Esophagus muscularis mucosa (tissue), 3 donors: ENCODE measurements around the gene CALML6.
"Not testable (repeated sequence)": the region's sequence is repeated elsewhere in the genome, so short reads cannot be mapped to it uniquely, and the experiment has no call there.

Source experiments
- CTCF ChIP-seq, 3 experiments: fragments of 200-600 bp in 2 of 3; fragments of 450-650 bp in 1 of 3; sonication (generic) in 2 of 3; IDR thresholded peaks; one replicate each; pipeline ENCODE4 v1.5.1; 2017 to 2019; ENCODE audit warnings: antibody characterized with exemption in 3 of 3, mild to moderate bottlenecking in 2 of 3, moderate library complexity in 1 of 3
- POLR2A ChIP-seq: fragments of 450-650 bp; IDR thresholded peaks from one replicate; pipeline ENCODE4 v1.6.1; 2017; ENCODE audit warnings: antibody characterized with exemption, moderate library complexity, mild to moderate bottlenecking, low read depth
- POLR2AphosphoS5 ChIP-seq, 2 donors: sonication (generic); formaldehyde crosslinking; IDR thresholded peaks; one replicate each; pipeline ENCODE4 v1.6.1; 2017; ENCODE audit warnings: antibody characterized with exemption in 2 of 2

DNA sequence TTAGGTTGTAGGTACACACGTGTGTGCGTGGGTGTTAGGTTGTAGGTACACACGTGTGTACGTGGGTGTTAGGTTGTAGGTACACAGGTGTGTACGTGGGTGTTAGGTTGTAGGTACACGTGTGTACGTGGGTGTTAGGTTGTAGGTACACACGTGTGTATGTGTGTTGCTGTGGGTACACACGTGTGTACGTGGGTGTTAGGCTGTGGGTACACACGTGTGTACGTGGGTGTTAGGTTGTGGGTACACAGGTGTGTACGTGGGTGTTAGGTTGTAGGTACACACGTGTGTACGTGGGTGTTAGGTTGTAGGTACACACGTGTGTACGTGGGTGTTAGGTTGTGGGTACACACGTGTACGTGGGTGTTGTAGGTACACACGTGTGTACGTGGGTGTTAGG is 19.8 kb downstream of the CALML6 start:
- TF ChIP-seq POLR2A; POLR2AphosphoS5 (IDR thresholded peaks at IDR 0.05); CTCF (IDR thresholded peaks at IDR 0.05): not testable (repeated sequence)
